DND-41 (cell line): Measurements from ENCODE around the gene BNC2.

ENCODE experiments used
- ATAC-seq: fragments of 200-7000 bp; cut with Tn5 transposase; 3 replicates; pipeline ENCODE4 v1.9.1; 2021; ENCODE audit warnings: low read depth; ENCODE audit not compliant: insufficient read depth
- DNase-seq: peaks from one replicate; pipeline ENCODE4 v3.0.0-alpha.2; 2020
- H2AFZ ChIP-seq: 2 replicates; pipeline ENCODE4 v1.6.0; 2012; ENCODE audit warnings: low read depth, low read length
- H3K27ac ChIP-seq: 2 replicates; pipeline ENCODE4 v1.5.1; 2012; ENCODE audit warnings: low read length, inconsistent platforms
- H3K27me3 ChIP-seq: fragments of 200-600 bp; sonication (generic); 2 replicates; pipeline ENCODE4 v1.6.0; 2012; ENCODE audit warnings: low read length, mild to moderate bottlenecking, inconsistent platforms; ENCODE audit not compliant: insufficient read depth, poor library complexity
- H3K36me3 ChIP-seq: 2 replicates; pipeline ENCODE4 v1.5.1; 2012; ENCODE audit warnings: low read length, inconsistent platforms; ENCODE audit not compliant: insufficient read depth
- H3K4me1 ChIP-seq: 2 replicates; pipeline ENCODE4 v1.5.1; 2012; ENCODE audit warnings: mild to moderate bottlenecking, low read length; ENCODE audit not compliant: insufficient read depth
- H3K4me2 ChIP-seq: 2 replicates; pipeline ENCODE4 v1.6.0; 2012; ENCODE audit warnings: mild to moderate bottlenecking, moderate library complexity, low read length, inconsistent platforms; ENCODE audit not compliant: insufficient read depth
- H3K4me3 ChIP-seq, 2 experiments: fragments of 200-600 bp in 1 of 2; shearing (Covaris generic) in 1 of 2; 2 replicates each; pipeline ENCODE4 v1.5.1; 2012 to 2016; ENCODE audit warnings: inconsistent platforms in 2 of 2, low read length in 2 of 2, mild to moderate bottlenecking in 2 of 2, low read depth in 1 of 2, moderate library complexity in 1 of 2
- H3K79me2 ChIP-seq: 2 replicates; pipeline ENCODE4 v1.6.0; 2012; ENCODE audit warnings: low read length, inconsistent platforms; ENCODE audit not compliant: insufficient read depth
- H3K9ac ChIP-seq: 2 replicates; pipeline ENCODE4 v1.6.0; 2012; ENCODE audit warnings: low read depth, mild to moderate bottlenecking, inconsistent platforms, low read length, moderate library complexity
- H3K9me3 ChIP-seq: 2 replicates; pipeline ENCODE4 v1.5.1; 2012; ENCODE audit warnings: low read length, moderate library complexity, mild to moderate bottlenecking, inconsistent platforms; ENCODE audit not compliant: insufficient read depth, severe bottlenecking
- H4K20me1 ChIP-seq: 2 replicates; pipeline ENCODE4 v1.6.0; 2012; ENCODE audit warnings: low read length; ENCODE audit not compliant: insufficient read depth
- EZH2 ChIP-seq: IDR thresholded peaks from 3 replicates; pipeline ENCODE4 v1.6.1; 2012; ENCODE audit warnings: borderline replicate concordance, low read depth, mild to moderate bottlenecking, moderate library complexity, low read length, inconsistent platforms; ENCODE audit not compliant: severe bottlenecking
- TF ChIP-seq, protein P1 (sequence below): IDR thresholded peaks from 2 replicates; pipeline ENCODE4 v1.5.1; 2012; ENCODE audit warnings: borderline replicate concordance, low read length, moderate library complexity, mild to moderate bottlenecking; ENCODE audit not compliant: poor library complexity, severe bottlenecking; ENCODE audit errors: extremely low read depth

BNC2 gene

DNA sequence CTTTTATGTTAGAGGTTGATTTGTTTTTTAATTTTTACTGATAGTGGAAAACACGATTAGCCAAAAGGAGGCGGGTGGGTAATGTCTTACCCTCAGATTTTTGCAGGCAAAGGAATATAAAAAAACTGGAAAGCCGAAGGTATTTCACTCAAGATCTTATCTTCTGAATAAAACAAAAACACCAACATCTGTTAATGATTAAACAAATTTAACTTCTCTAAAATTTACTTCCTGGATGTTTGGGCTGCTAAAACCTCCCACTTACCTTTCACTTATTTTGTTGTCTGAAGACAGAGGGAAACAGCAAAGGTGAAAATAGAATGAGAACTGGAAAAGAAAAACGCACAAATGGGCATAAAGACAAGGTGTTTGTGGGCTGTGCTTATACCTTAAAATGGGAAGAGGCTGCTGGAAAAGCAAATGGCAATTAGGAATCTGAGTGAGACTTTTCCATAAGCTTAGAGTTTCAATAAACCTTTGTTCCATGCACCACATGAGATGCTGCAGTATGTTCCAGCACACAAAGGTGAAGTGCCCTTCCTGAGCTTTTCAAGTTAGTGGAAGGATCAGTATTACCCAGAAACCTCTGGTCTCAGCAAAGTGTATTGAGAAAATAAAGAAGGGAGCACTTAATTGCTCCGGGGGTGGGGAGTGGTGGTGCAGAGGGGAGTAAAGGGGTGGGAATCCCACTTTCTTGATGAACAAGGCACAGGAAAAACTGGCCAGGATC is 298.3 kb downstream of the BNC2 start:
- no peak for DNase-seq
- no peak for TF ChIP-seq EZH2
- TF ChIP-seq, protein P1, sequence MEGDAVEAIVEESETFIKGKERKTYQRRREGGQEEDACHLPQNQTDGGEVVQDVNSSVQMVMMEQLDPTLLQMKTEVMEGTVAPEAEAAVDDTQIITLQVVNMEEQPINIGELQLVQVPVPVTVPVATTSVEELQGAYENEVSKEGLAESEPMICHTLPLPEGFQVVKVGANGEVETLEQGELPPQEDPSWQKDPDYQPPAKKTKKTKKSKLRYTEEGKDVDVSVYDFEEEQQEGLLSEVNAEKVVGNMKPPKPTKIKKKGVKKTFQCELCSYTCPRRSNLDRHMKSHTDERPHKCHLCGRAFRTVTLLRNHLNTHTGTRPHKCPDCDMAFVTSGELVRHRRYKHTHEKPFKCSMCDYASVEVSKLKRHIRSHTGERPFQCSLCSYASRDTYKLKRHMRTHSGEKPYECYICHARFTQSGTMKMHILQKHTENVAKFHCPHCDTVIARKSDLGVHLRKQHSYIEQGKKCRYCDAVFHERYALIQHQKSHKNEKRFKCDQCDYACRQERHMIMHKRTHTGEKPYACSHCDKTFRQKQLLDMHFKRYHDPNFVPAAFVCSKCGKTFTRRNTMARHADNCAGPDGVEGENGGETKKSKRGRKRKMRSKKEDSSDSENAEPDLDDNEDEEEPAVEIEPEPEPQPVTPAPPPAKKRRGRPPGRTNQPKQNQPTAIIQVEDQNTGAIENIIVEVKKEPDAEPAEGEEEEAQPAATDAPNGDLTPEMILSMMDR: no peak

DNA sequence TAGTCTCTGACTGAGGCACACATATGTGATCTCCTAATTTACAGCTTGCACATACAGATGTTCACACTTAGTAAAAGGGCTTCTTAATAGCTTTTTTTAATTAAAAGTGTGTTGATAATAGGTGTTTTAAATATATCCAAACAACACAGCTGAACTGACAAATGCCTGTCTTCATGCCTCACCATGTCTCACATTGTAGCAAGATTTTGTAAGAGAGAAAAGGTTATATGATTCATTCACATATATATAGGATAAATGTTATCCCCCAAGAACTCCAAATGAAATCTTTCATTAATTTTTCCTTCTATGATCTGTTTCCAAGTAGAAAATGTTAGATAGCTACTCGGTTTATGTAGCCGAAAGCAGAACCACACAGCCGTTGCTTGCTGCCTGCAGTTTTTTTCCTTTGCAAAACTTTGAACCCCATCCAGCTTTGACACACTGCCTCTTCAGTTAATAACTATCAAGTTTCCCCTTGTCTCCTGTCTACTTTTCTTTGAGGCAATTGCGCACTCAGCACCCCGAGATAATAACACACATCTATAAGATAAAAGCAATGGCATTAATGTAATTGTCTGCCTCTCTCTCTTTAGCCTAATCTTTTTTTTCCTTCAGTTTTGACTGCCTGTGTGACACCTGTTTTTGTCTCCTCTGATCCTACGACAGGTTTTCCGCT is 299.2 kb downstream of the BNC2 start:
- Histone ChIP-seq H3K36me3 (no peaks in the 10 kb centered on the region), H4K20me1 (no peaks in the 10 kb centered on the region), H3K4me1 (no peaks in the 10 kb centered on the region), H3K27ac (no peak overlapping the region), H3K4me2 (no peak overlapping the region), H3K4me3 (no peak overlapping the region), H3K79me2 (no peaks in the 10 kb centered on the region), H2AFZ (no peak overlapping the region), H3K9ac (no peak overlapping the region), H3K9me3 (no peaks in the 10 kb centered on the region), H3K27me3 (no peaks in the 10 kb centered on the region)
- ATAC-seq (no peak), DNase-seq (no peak)
- TF ChIP-seq EZH2: no peak
- TF ChIP-seq, protein P1: no peak

More for the DNA sequence above, 298.3 kb downstream of the BNC2 start:
- Histone ChIP-seq H3K79me2 (no peaks in the 10 kb centered on the region), H3K27ac (no peak overlapping the region), H3K9ac (no peak overlapping the region), H3K9me3 (no peaks in the 10 kb centered on the region), H3K36me3 (no peaks in the 10 kb centered on the region), H3K4me3 (no peak overlapping the region), H3K4me1 (no peaks in the 10 kb centered on the region), H3K4me2 (no peak overlapping the region), H3K27me3 (no peaks in the 10 kb centered on the region), H4K20me1 (no peaks in the 10 kb centered on the region), H2AFZ (no peak overlapping the region)
- no peak for ATAC-seq

DNA sequence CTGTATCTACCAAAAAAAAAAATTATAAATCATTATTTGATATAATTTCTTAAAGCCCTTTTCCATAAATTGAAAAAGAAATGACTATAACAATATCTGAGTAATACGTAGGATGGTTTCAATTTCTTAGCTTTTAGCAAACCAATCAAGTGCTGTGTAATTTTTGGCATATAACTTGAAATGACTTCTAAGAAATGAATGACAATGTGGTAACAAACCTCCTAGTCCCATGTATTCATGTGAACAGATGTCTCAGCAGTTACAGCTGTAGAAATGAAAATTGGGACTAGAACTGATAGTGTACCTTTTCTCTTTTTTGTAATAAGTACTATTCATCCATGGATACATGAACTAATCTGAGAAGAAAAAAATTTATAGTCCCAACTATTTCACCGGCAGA is 307.0 kb downstream of the BNC2 start:
- Histone ChIP-seq H3K9ac (no peak overlapping the region), H3K27ac (no peak overlapping the region), H3K36me3 (no peaks in the 10 kb centered on the region), H3K4me2 (no peak overlapping the region), H3K27me3 (no peaks in the 10 kb centered on the region), H3K79me2 (no peaks in the 10 kb centered on the region), H3K4me3 (no peak overlapping the region), H4K20me1 (no peaks in the 10 kb centered on the region), H3K4me1 (no peaks in the 10 kb centered on the region), H3K9me3 (no peaks in the 10 kb centered on the region), H2AFZ (no peak overlapping the region)
- TF ChIP-seq EZH2: no peak
- DNase-seq (no peak), ATAC-seq (no peak)

DNA sequence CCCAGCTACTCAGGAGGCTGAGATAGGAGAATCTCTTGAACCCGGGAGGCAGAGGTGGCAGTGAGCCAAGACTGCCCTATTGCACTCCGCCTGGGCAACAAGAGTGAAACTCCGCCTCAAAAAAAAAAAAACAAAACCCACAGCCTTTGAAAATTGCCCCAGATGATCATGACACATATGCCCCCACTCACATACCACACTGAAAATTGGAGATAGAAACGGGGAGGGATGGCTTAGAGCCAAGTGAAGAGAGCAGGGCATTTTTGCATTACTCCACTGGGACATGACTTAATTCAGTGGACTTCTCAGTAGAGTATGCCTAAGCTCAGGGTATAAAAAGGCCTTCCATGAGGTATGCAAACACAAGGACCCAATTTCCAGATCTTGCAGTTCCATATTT is 309.3 kb downstream of the BNC2 start:
- DNase-seq: no peak
- no peak overlapping the region for H3K9ac ChIP-seq
- H3K27me3 ChIP-seq: no peaks in the 10 kb centered on the region
- no peak overlapping the region for H2AFZ ChIP-seq
- H3K27ac ChIP-seq: no peak overlapping the region
- no peak overlapping the region for H3K4me2 ChIP-seq
- H3K4me1 ChIP-seq: no peaks in the 10 kb centered on the region
- no peak for ATAC-seq
- TF ChIP-seq EZH2: no peak
- TF ChIP-seq, protein P1: no peak
- H3K9me3 ChIP-seq: no peaks in the 10 kb centered on the region
- no peaks in the 10 kb centered on the region for H3K79me2 ChIP-seq
- H3K36me3 ChIP-seq: no peaks in the 10 kb centered on the region
- H3K4me3 ChIP-seq: no peak overlapping the region
- no peaks in the 10 kb centered on the region for H4K20me1 ChIP-seq
